Uterus (tissue), 4 donors: ENCODE data around the gene URB2. TPM values are rescaled to one million over a fixed set of nuclear protein-coding genes. Genes with fewer than 3 reads are reported as not detected.

Experiments used
- DNase-seq, 2 donors: peaks; one replicate each; pipeline ENCODE4 v3.0.0-alpha.2; 2019 to 2020
- H3K27ac ChIP-seq, 2 donors: fragments of 200-600 bp; sonication (generic); 1 replicate in 1 of 2; 2 replicates in 1 of 2; pipeline ENCODE4 v1.5.1; 2016 to 2018
- H3K27me3 ChIP-seq, 2 donors: fragments of 200-600 bp; sonication (generic); one replicate each; pipeline ENCODE4 v1.5.1; 2018 to 2019; ENCODE audit warnings: control low read depth in 1 of 2
- H3K36me3 ChIP-seq, 2 donors: fragments of 200-600 bp; sonication (generic); one replicate each; pipeline ENCODE4 v1.5.1; 2019; ENCODE audit warnings: control low read depth in 1 of 2
- H3K4me1 ChIP-seq, 2 donors: fragments of 200-600 bp; sonication (generic); one replicate each; pipeline ENCODE4 v1.5.1; 2018 to 2019; ENCODE audit warnings: control low read depth in 1 of 2
- H3K4me3 ChIP-seq, 2 donors: fragments of 200-600 bp; sonication (generic); 1 replicate in 1 of 2; 2 replicates in 1 of 2; pipeline ENCODE4 v1.5.1; 2018 to 2019; ENCODE audit warnings: mild to moderate bottlenecking in 1 of 2
- H3K9me3 ChIP-seq, 2 donors: fragments of 200-600 bp; sonication (generic); one replicate each; pipeline ENCODE4 v1.5.1; 2019; ENCODE audit warnings: control low read depth in 1 of 2
- CTCF ChIP-seq, 4 experiments: fragments of 200-600 bp in 2 of 4; fragments of 450-650 bp in 2 of 4; sonication (generic) in 2 of 4; IDR thresholded peaks; one replicate each; pipeline ENCODE4 v1.5.1; 2016 to 2019; ENCODE audit warnings: antibody characterized with exemption in 4 of 4, mild to moderate bottlenecking in 2 of 4, moderate library complexity in 1 of 4
- POLR2A ChIP-seq, 2 donors: fragments of 450-650 bp; IDR thresholded peaks; one replicate each; pipeline ENCODE4 v1.6.1; 2016; ENCODE audit warnings: antibody characterized with exemption in 2 of 2, mild to moderate bottlenecking in 1 of 2, moderate library complexity in 1 of 2
- intact Hi-C: fragments of 100-400 bp; cut with DNase I; formaldehyde crosslinking; loops from one replicate; pipeline ENCODE4 v1.15.1; 2023; ENCODE audit warnings: low total_unique reads
- total RNA-seq, 4 donors: library from RNA; depleted of rRNA in 3 of 4; stranded (reverse); fragments of >200 nt in 3 of 4; gene quantifications; one replicate each; pipeline versions ENCODE4 v1.1.0 to v1.2.4, GENCODE V29; 2014 to 2023
- donor health status: DM: yes; HTN: yes; CAD: no.

Gene URB2
- total RNA-seq, 4 donors from 2014 or later, result 2.3 to 17.8 (median 8.6) TPM

GRCh38 chr1:229600229-229600628, 25.8 kb upstream of the URB2 start:
- TF ChIP-seq CTCF (IDR thresholded peaks at IDR 0.05), result no peak
- TF ChIP-seq POLR2A (IDR thresholded peaks at IDR 0.05), result no peak
- Histone ChIP-seq H3K4me1 (peaks cover 0 to 5% of the 10 kb centered on the region in 2 donors), H3K27ac (no peak overlapping the region)

DNA sequence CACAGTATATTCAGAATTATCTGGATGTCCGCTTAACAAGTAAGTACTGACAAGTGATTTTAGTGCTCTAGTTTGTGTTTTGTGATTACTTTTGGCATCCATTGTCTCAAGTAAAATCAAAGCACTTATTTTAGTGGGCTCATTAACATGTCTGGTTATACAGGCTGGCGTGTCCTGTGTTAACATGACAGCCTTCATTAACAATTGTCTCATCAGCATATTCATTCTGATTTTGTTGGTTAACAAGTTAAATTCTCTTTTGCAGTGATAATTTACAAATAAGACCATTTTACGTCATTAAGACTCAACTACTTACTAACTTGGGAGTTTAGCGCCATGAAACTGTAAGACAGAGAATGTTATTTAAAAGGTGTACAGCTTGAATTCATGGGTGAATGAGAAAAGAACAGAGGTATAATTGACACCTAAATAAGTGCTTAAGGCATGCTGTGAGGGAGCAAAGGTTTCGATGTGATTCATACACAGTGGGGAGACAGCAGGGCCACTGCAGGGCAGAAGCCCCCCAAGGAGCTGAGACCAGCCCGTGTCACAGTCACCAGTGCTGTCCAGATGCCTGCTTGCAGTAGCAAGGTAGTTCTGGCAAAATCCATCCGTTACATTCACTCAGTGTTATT, 22.6 kb upstream of the URB2 start:
- H3K4me1 ChIP-seq, result no peaks in the 10 kb centered on the region
- no peak for TF ChIP-seq CTCF (IDR thresholded peaks at IDR 0.05)
- no peaks in the 10 kb centered on the region for H3K27me3 ChIP-seq
- H3K36me3 ChIP-seq, result no peaks in the 10 kb centered on the region
- no peak overlapping the region for H3K4me3 ChIP-seq
- intact Hi-C loops, result no loop called here
- DNase-seq, result no peak
- no peaks in the 10 kb centered on the region for H3K9me3 ChIP-seq
- H3K27ac ChIP-seq, result no peak overlapping the region

More at GRCh38 chr1:229600229-229600628, 25.8 kb upstream of the URB2 start:
- no peaks in the 10 kb centered on the region for H3K36me3 ChIP-seq
- H3K27me3 ChIP-seq, result no peaks in the 10 kb centered on the region
- intact Hi-C loops, result no loop called here
- H3K4me3 ChIP-seq, result no peak overlapping the region
- no peak for DNase-seq
- no peaks in the 10 kb centered on the region for H3K9me3 ChIP-seq

GRCh38 chr1:229607370-229607769, 18.7 kb upstream of the URB2 start:
- Histone ChIP-seq H3K27me3 (no peaks in the 10 kb centered on the region), H3K4me1 (no peaks in the 10 kb centered on the region), H3K27ac (no peak overlapping the region), H3K9me3 (no peaks in the 10 kb centered on the region), H3K4me3 (no peak overlapping the region), H3K36me3 (no peaks in the 10 kb centered on the region)
- TF ChIP-seq POLR2A (IDR thresholded peaks at IDR 0.05) (no peak), CTCF (IDR thresholded peaks at IDR 0.05) (no peak)
- DNase-seq, result no peak
- intact Hi-C loops, result no loop called here

GRCh38 chr1:229608590-229608989, 17.5 kb upstream of the URB2 start:
- Histone ChIP-seq H3K36me3 (no peaks in the 10 kb centered on the region), H3K9me3 (no peaks in the 10 kb centered on the region), H3K27ac (no peak overlapping the region), H3K4me1 (no peaks in the 10 kb centered on the region), H3K27me3 (no peaks in the 10 kb centered on the region), H3K4me3 (no peak overlapping the region)
- TF ChIP-seq CTCF (IDR thresholded peaks at IDR 0.05) (no peak), POLR2A (IDR thresholded peaks at IDR 0.05) (no peak)
- intact Hi-C loops, result no loop called here
- no peak for DNase-seq

- no peak for TF ChIP-seq POLR2A (IDR thresholded peaks at IDR 0.05)
- no peak overlapping the region for H3K27ac ChIP-seq
- DNase-seq, result no peak
- no peak overlapping the region for H3K4me3 ChIP-seq
- no peaks in the 10 kb centered on the region for H3K4me1 ChIP-seq
- no peaks in the 10 kb centered on the region for H3K36me3 ChIP-seq
- H3K27me3 ChIP-seq, result no peaks in the 10 kb centered on the region
- no peaks in the 10 kb centered on the region for H3K9me3 ChIP-seq
- intact Hi-C loops, result no loop called here
Measured at GRCh38 chr1:229613938-229614337, 12.1 kb upstream of the URB2 start.

DNA sequence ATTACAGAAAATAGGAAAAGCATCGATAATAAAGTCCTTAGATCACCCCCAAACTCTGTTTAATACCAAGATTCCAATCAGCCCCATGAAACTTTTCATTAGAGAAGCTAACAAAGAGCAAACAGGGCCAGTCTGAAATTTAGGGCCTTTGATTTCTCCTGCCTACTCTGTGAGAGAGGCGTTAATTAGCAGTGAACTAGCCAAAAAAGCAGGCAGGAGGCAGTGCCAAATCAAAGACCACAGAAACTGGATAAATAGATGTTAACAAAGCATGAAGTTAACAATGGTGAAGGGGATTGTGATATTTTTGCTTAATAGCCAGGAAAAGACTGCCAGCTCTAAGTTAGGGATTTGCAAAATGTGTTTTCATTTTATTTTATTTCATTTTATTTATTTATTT, 11.3 kb upstream of the URB2 start:
- DNase-seq, result no peak
- TF ChIP-seq CTCF (IDR thresholded peaks at IDR 0.05), result no peak
- no peak for TF ChIP-seq POLR2A (IDR thresholded peaks at IDR 0.05)
- Histone ChIP-seq H3K27me3 (no peaks in the 10 kb centered on the region), H3K4me3 (no peak overlapping the region), H3K4me1 (no peaks in the 10 kb centered on the region), H3K9me3 (no peaks in the 10 kb centered on the region), H3K27ac (no peak overlapping the region), H3K36me3 (no peaks in the 10 kb centered on the region)
- intact Hi-C loops, result no loop called here
